A549 (cell line): ENCODE data around the gene MAML3.
"Not testable (repeated sequence)": the region's sequence is repeated elsewhere in the genome, so short reads cannot be mapped to it uniquely, and the experiment has no call there.

ENCODE experiments used
- CTCF ChIP-seq: fragments of >200 bp; sonication (Bioruptor Twin); formaldehyde crosslinking; IDR thresholded peaks from 3 replicates; pipeline ENCODE4 v1.5.1; 2016
- MAX ChIP-seq: IDR thresholded peaks from 2 replicates; pipeline ENCODE4 v1.6.1; 2012
- NR3C1 ChIP-seq: fragments of >200 bp; sonication (Bioruptor Twin); formaldehyde crosslinking; IDR thresholded peaks from 3 replicates; pipeline ENCODE4 v1.6.1; 2017
- PBX3 ChIP-seq: IDR thresholded peaks from 2 replicates; pipeline ENCODE4 v1.6.1; 2012

GRCh38 chr4:139698167-139698925 lies 455.6 kb downstream of the MAML3 start:
- not testable (repeated sequence) for TF ChIP-seq PBX3, NR3C1, MAX, CTCF
